ENCODE data around the gene CCDC57. TPM values are rescaled to one million over a fixed set of nuclear protein-coding genes. Genes with fewer than 3 reads are reported as not detected.
A peak's percentile ranks its signal among the peaks of the same experiment; 100 is the strongest.

The CCDC57 gene
- polyA plus RNA-seq, 3 donors, result 17.1 to 43.8 (median 20.1) TPM

DNA sequence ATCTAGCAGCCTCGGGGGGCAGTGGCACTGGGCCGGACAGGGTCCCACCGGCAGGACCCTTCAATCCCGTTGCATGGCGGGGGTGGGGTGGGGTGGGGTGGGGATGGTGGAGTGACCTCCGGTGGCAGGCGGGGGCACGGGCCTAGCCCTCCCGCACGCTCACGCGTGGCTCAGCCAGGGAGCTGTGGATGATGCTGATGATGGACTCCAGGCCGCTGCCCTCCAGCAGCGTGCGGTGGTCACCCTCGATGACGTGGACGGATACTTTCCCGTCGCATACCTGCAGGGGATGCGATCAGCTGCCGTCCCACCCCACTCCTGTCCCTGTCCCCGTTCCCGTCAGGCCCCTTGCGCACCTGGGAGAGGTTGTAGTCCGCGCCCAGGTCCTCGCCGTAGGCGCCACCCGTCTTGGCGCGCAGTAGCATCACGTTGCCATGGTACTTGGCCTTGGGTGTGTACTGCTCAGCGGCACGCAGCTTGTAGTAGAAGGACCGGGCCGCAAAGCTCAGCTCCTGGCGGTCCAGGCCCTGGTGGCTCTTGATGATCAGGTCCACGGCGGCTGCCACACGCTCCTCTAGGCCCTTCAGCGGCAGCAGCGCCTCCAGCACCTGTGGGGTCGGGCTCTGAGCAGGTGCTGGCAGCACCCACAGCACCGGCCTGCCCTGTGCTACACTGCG, 133.5 kb downstream of the CCDC57 start:
- no peak overlapping the region for H3K27ac ChIP-seq (ENCODE audit: low read depth in 1 of 2, low read length in 2 of 2)
- no peak overlapping the region for H3K4me3 ChIP-seq (replicated peaks in 1 of 3; ENCODE audit: low read depth in 2 of 3, low read length in 3 of 3)
- no peak overlapping the region for H2AFZ ChIP-seq (ENCODE audit: insufficient read depth, low read depth, low read length, poor library complexity, severe bottlenecking)
- Mint-ChIP-seq H3K36me3 (peaks cover 32 to 51% of the 10 kb centered on the region in 2 donors), H3K27me3 (ENCODE audit: low read depth in 3 of 3) (peaks cover 1 to 8% (median 4%) of the 10 kb centered on the region in 3 donors), H3K4me3 (no peak overlapping the region), H3K9me3 (peaks cover 0 to 1% (median 0%) of the 10 kb centered on the region in 7 donors), H3K4me1 (no peaks in the 10 kb centered on the region), H3K27ac (no peak overlapping the region)
- H4K20me1 ChIP-seq (ENCODE audit: insufficient read depth, low read length), result no peaks in the 10 kb centered on the region
- 97% methylated on average over 44 of the region's 47 CpGs for WGBS (ENCODE audit: insufficient coverage)
- TF ChIP-seq CTCF (IDR thresholded peaks at IDR 0.05), result no peak
- no peaks in the 10 kb centered on the region for H3K27me3 ChIP-seq (ENCODE audit: control insufficient read depth in 2 of 2, insufficient read depth in 2 of 2, low read length in 2 of 2)
- no peak for DNase-seq
- intact Hi-C loops (cut with micrococcal nuclease), result no loop called here
- no peaks in the 10 kb centered on the region for H3K4me1 ChIP-seq (ENCODE audit: control insufficient read depth in 1 of 2, insufficient read depth in 2 of 2, low read length in 2 of 2)
- H3K9ac ChIP-seq (ENCODE audit: insufficient read depth, low read length, poor library complexity, severe bottlenecking), result no peak overlapping the region
- no peak overlapping the region for H3K4me2 ChIP-seq (replicated peaks; ENCODE audit: extremely low read depth, low read length, poor library complexity, severe bottlenecking)
- H3K9me3 ChIP-seq (replicated peaks in 1 of 2; ENCODE audit: control insufficient read depth in 1 of 2, insufficient read depth in 1 of 2, low read length in 2 of 2), result no peaks in the 10 kb centered on the region
- H3K36me3 ChIP-seq (replicated peaks in 1 of 2; ENCODE audit: control insufficient read depth in 1 of 2, insufficient read depth in 2 of 2, low read length in 2 of 2), result peaks cover 38 to 47% of the 10 kb centered on the region in 2 donors
- H3K79me2 ChIP-seq (ENCODE audit: insufficient read depth, low read length), result no peaks in the 10 kb centered on the region

- Histone ChIP-seq H3K9me3 (replicated peaks in 1 of 2; ENCODE audit: control insufficient read depth in 1 of 2, insufficient read depth in 1 of 2, low read length in 2 of 2) (no peaks in the 10 kb centered on the region), H3K27me3 (ENCODE audit: control insufficient read depth in 2 of 2, insufficient read depth in 2 of 2, low read length in 2 of 2) (no peaks in the 10 kb centered on the region), H3K4me3 (replicated peaks in 1 of 3; ENCODE audit: low read depth in 2 of 3, low read length in 3 of 3) (no peak overlapping the region), H3K27ac (ENCODE audit: low read depth in 1 of 2, low read length in 2 of 2) (no peak overlapping the region), H4K20me1 (ENCODE audit: insufficient read depth, low read length) (no peaks in the 10 kb centered on the region), H2AFZ (ENCODE audit: insufficient read depth, low read depth, low read length, poor library complexity, severe bottlenecking) (no peak overlapping the region), H3K4me1 (ENCODE audit: control insufficient read depth in 1 of 2, insufficient read depth in 2 of 2, low read length in 2 of 2) (no peaks in the 10 kb centered on the region), H3K9ac (ENCODE audit: insufficient read depth, low read length, poor library complexity, severe bottlenecking) (no peak overlapping the region), H3K79me2 (ENCODE audit: insufficient read depth, low read length) (no peaks in the 10 kb centered on the region), H3K4me2 (replicated peaks; ENCODE audit: extremely low read depth, low read length, poor library complexity, severe bottlenecking) (no peak overlapping the region), H3K36me3 (replicated peaks in 1 of 2; ENCODE audit: control insufficient read depth in 1 of 2, insufficient read depth in 2 of 2, low read length in 2 of 2) (peaks cover 33 to 40% of the 10 kb centered on the region in 2 donors)
- intact Hi-C loops (cut with micrococcal nuclease), result no loop called here
- peak overlapping the region in 1 of 7 donors; percentile 33 for H3K27ac Mint-ChIP-seq
- DNase-seq, result no peak
- H3K36me3 Mint-ChIP-seq, result peaks cover 30 to 46% of the 10 kb centered on the region in 2 donors
- WGBS (ENCODE audit: insufficient coverage), result 98% methylated on average over 12 of the region's 18 CpGs
- H3K4me1 Mint-ChIP-seq, result no peaks in the 10 kb centered on the region
- peaks cover 1 to 8% (median 4%) of the 10 kb centered on the region in 3 donors for H3K27me3 Mint-ChIP-seq (ENCODE audit: low read depth in 3 of 3)
- peaks cover 0 to 1% (median 0%) of the 10 kb centered on the region in 7 donors for H3K9me3 Mint-ChIP-seq
- TF ChIP-seq CTCF (IDR thresholded peaks at IDR 0.05), result no peak
- no peak overlapping the region for H3K4me3 Mint-ChIP-seq
Measured at GRCh38 chr17:82078433-82078832, 134.2 kb downstream of the CCDC57 start.

Data from CD14-positive monocyte (primary cell).